NB4 (cell line): Measurements from ENCODE around the gene IFFO2.

Experiments used
- CTCF ChIP-seq: IDR thresholded peaks from one replicate; pipeline ENCODE4 v1.5.1; 2012; ENCODE audit warnings: low read depth, low read length
- POLR2A ChIP-seq: IDR thresholded peaks from 2 replicates; pipeline ENCODE4 v1.6.1; 2011; ENCODE audit warnings: mild to moderate bottlenecking; ENCODE audit not compliant: insufficient read length; ENCODE audit errors: extremely low read depth

- TF ChIP-seq CTCF: no peak
- no peak for TF ChIP-seq POLR2A
These were observed 91.3 kb downstream of the IFFO2 start for GRCh38 chr1:18865176-18865575.
